ENCODE results near the gene NSRP1. TPM values are rescaled to one million over a fixed set of nuclear protein-coding genes. Genes with fewer than 3 reads are reported as not detected.

The NSRP1 gene, protein sequence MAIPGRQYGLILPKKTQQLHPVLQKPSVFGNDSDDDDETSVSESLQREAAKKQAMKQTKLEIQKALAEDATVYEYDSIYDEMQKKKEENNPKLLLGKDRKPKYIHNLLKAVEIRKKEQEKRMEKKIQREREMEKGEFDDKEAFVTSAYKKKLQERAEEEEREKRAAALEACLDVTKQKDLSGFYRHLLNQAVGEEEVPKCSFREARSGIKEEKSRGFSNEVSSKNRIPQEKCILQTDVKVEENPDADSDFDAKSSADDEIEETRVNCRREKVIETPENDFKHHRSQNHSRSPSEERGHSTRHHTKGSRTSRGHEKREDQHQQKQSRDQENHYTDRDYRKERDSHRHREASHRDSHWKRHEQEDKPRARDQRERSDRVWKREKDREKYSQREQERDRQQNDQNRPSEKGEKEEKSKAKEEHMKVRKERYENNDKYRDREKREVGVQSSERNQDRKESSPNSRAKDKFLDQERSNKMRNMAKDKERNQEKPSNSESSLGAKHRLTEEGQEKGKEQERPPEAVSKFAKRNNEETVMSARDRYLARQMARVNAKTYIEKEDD
- total RNA-seq (2014; rRNA removed; shearing (Covaris generic)): 17.0 and 22.1 TPM in 2 replicates

DNA sequence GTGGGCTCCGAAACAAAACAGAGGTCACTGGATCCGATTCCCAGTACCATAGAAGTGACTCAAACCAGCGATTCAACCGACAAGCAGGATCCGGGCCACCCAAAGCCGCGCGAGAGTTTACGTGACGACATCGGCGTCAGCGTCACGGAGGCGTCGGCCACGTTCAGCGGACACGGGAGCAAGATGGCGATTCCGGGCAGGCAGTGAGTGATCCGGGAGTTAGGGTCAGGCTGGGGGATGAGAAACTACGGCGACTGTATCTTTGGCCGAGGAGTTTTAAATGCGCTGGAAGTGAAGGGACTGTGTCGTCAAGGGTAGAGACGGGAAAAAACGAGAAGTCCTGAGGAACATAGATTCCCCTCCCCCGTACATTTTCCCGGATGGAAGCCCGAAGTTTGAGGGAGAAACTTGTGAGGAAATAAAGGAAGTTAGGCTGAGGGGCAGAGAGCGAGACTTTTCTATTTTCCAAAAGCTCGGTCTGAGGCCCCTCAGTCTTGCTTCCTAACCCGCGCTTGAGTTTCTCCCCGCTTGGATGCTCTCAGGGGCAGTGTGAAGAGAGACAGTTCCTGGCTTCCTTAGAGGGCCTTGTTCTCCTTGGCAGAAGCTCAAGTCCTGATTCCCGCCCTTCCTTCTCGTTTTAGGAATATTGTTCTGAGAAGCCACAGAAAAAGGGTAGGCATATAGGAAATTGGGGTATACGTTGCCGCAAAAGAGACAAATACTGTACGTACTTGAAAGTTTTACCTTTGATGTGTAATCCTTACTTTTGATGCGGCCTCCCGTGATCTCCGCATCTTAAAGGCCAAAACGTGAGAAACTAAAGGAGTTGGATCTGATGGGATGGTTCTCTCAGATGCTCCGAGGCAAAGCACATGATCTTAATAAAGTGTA lies at the start of gene NSRP1:
Gene NSRP1 (plus strand): TSS at position 156 of the 891 bp plus-strand sequence. CDS start 28 bp downstream, at position 184.

DNA sequence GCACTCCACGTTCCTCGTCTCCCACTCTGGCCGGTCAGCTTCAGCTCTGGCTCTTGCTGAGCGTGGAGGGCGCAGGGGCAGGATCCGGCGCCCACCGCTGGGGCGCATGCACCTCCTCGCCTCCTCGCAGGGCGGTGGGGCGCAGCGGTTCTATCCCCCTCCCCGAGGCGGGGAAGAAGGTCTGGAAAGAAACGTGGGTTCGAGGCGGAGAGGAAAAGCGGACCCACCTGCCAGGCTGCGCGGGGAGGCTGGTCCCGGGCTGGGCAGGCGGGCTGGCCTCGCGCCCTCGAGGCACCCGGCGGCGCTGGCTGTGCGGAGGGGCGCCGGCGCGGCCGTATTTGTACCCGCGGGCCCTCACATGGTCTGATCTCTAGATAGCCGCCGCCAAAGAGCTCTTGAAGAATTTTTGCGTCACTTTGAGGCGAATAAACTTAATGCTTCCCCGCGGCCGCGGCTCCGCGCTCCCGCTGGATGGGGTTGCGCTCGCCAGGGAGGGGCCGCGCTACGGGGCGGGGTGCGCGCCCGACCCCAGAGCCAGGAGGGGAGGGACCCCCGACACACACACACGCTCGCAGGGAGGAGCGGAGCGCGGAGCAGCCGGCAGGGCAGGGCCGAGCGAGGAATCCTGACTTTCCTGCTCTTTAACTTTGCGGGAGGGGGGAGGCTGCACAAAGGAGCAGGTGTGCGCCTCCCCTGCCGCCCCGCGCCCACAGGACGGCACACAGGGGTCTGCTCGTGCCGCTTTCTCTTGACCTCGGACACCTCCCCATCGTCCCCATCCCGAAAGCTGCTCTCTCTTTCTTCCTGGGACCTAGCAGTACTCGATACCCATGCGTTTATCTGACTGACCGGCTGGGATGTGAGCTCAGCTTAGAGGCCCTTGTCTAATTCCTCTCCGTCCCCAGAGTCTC lies 119.0 kb downstream of the NSRP1 start, which contains the start of gene SLC6A4:
Gene SLC6A4 (minus strand): TSS at position 312 of the 911 bp plus-strand sequence. CDS start 13,739 bp downstream, outside the sequence.

Small RNAs within 50 kb of the gene (small RNA-seq; reads per million reads assigned to genes)
- not detected for gene AC104984.5

Other genes with a start within 250 kb of the NSRP1 start
- gene SSH2, start 186.6 kb upstream of the NSRP1 start, total RNA-seq (2014; rRNA removed; shearing (Covaris generic)): 6.3 and 7.9 TPM in 2 replicates
- 0.87 TPM in 1 of 2 replicates, not detected in the other for gene EFCAB5, start 175.2 kb upstream of the NSRP1 start, total RNA-seq (2014; rRNA removed; shearing (Covaris generic))
- 0.26 TPM in 1 of 2 replicates, not detected in the other for gene SLC6A4, start 118.9 kb downstream of the NSRP1 start, total RNA-seq (2014; rRNA removed; shearing (Covaris generic))
- gene BLMH, start 175.1 kb downstream of the NSRP1 start, total RNA-seq (2014; rRNA removed; shearing (Covaris generic)): 36.0 and 41.4 TPM in 2 replicates
- not detected in 2 replicates for gene TMIGD1, start 217.2 kb downstream of the NSRP1 start, total RNA-seq (2014; rRNA removed; shearing (Covaris generic))